GM12878 (cell line): ENCODE results near the gene CBLB. TPM values are rescaled to one million over a fixed set of nuclear protein-coding genes. Genes with fewer than 3 reads are reported as not detected.

ENCODE experiments used
- ATAC-seq: fragments of 200-7000 bp; cut with Tn5 transposase; 3 replicates; pipeline ENCODE4 v1.9.1; 2020; ENCODE audit warnings: mild to moderate bottlenecking, moderate library complexity
- BruUV-seq: library from RNA; stranded (reverse); fragments of 400-500 nt; replicated peaks from 2 replicates; lab custom pipeline; 2021; lab: Mats Ljungman, UMichigan
- CTCF ChIA-PET: fragments of 300-600 bp; sonication (Branson Sonifier 250); formaldehyde crosslinking; extraction: SDS; loops from one replicate; lab custom pipeline; 2021; ENCODE audit warnings: inconsistent platforms; lab: Yijun Ruan, JAX
- POLR2A ChIA-PET: fragments of 350-600 bp; formaldehyde crosslinking; extraction: SDS; loops from one replicate; lab custom pipeline; 2021; ENCODE audit warnings: inconsistent platforms; lab: Charles Lee
- RAD21 ChIA-PET: fragments of 300-600 bp; sonication (Branson Sonifier 250); formaldehyde crosslinking; loops from one replicate; lab custom pipeline; 2023; ENCODE audit warnings: antibody characterized with exemption; ENCODE audit not compliant: unreplicated experiment; lab: Charles Lee
- SMC1A ChIA-PET: fragments of 300-600 bp; sonication (Branson Sonifier 250); formaldehyde crosslinking; loops from one replicate; lab custom pipeline; 2023; ENCODE audit not compliant: unreplicated experiment, uncharacterized antibody; lab: Charles Lee
- DNase-seq: peaks from one replicate; pipeline ENCODE4 v3.0.0-alpha.2; 2011; ENCODE audit warnings: low read depth, low spot score
- FAIRE-seq: peaks from 3 replicates; lab custom pipeline; 2011; peaks lifted over from hg19 to GRCh38; lab: Jason Lieb, UNC
- H2AFZ ChIP-seq: 2 replicates; pipeline ENCODE4 v1.6.0; 2011; ENCODE audit warnings: low read depth, low read length, control low read depth; ENCODE audit not compliant: control insufficient read depth
- H3K27ac ChIP-seq: 2 replicates; pipeline ENCODE4 v1.5.1; 2011; ENCODE audit warnings: control low read depth; ENCODE audit not compliant: control insufficient read depth, insufficient read depth
- H3K27me3 ChIP-seq, 2 experiments: replicated peaks in 1 of 2; 2 replicates each; pipeline versions ENCODE4 v1.6.0 to v1.6.1; 2011; ENCODE audit warnings: low read length in 1 of 2; ENCODE audit not compliant: control insufficient read depth in 2 of 2, insufficient read depth in 2 of 2
- H3K36me3 ChIP-seq, 2 experiments: 2 replicates each; pipeline ENCODE4 v1.5.1; 2011; ENCODE audit warnings: low read length in 1 of 2; ENCODE audit not compliant: control insufficient read depth in 2 of 2, insufficient read depth in 2 of 2
- H3K4me1 ChIP-seq: 2 replicates; pipeline ENCODE4 v1.6.1; 2011; ENCODE audit warnings: mild to moderate bottlenecking, low read length, moderate library complexity, mixed read lengths; ENCODE audit not compliant: control insufficient read depth, insufficient read depth
- H3K4me2 ChIP-seq: 2 replicates; pipeline ENCODE4 v1.6.0; 2011; ENCODE audit warnings: control low read depth; ENCODE audit not compliant: control insufficient read depth, insufficient read depth
- H3K4me3 ChIP-seq: fragments of 200-600 bp; sonication (generic); 2 replicates; pipeline ENCODE4 v1.5.1; 2016
- H3K79me2 ChIP-seq: 2 replicates; pipeline ENCODE4 v1.6.0; 2011; ENCODE audit warnings: low read length; ENCODE audit not compliant: control insufficient read depth, insufficient read depth
- H3K9ac ChIP-seq: 2 replicates; pipeline ENCODE4 v1.8.0; 2011; ENCODE audit warnings: low read length, control low read depth, mixed read lengths; ENCODE audit not compliant: control insufficient read depth, insufficient read depth
- H3K9me3 ChIP-seq: replicated peaks from 3 replicates; pipeline ENCODE4 v1.5.1; 2011; ENCODE audit warnings: mild to moderate bottlenecking, low read length; ENCODE audit not compliant: control insufficient read depth, insufficient read depth
- H4K20me1 ChIP-seq: 2 replicates; pipeline ENCODE4 v1.6.0; 2011; ENCODE audit not compliant: control insufficient read depth, insufficient read depth
- BHLHE40 ChIP-seq, 2 experiments: fragments of 450-650 bp in 1 of 2; IDR thresholded peaks; 2 replicates each; pipeline ENCODE4 v1.6.1; 2011 to 2017; ENCODE audit warnings: low read depth in 2 of 2, borderline replicate concordance in 1 of 2, improper control_type of control experiment in 1 of 2, low read length in 1 of 2, mild to moderate bottlenecking in 1 of 2
- EED ChIP-seq: sonication (generic); IDR thresholded peaks from 2 replicates; pipeline ENCODE4 v1.6.1; 2016; ENCODE audit warnings: antibody characterized with exemption, low read depth
- GATAD2B ChIP-seq: fragments of 450-650 bp; conservative IDR thresholded peaks from 2 replicates; pipeline ENCODE4 v1.6.1; 2017; ENCODE audit warnings: low read depth, mild to moderate bottlenecking, moderate library complexity
- MEF2B ChIP-seq: fragments of 450-650 bp; IDR thresholded peaks from 2 replicates; pipeline ENCODE4 v1.6.1; 2018; ENCODE audit warnings: mild to moderate bottlenecking, moderate library complexity; ENCODE audit not compliant: partially characterized antibody, poor library complexity, severe bottlenecking
- MTA3 ChIP-seq: IDR thresholded peaks from 2 replicates; pipeline ENCODE4 v1.6.1; 2012; ENCODE audit warnings: low read length, inconsistent platforms, borderline replicate concordance
- NFXL1 ChIP-seq: fragments of 450-650 bp; IDR thresholded peaks from 2 replicates; pipeline ENCODE4 v1.6.1; 2017; ENCODE audit warnings: antibody characterized with exemption, mild to moderate bottlenecking, borderline replicate concordance
- POLR2AphosphoS2 ChIP-seq: IDR thresholded peaks from 2 replicates; pipeline ENCODE4 v1.6.1; 2011; ENCODE audit warnings: low read depth, mild to moderate bottlenecking, low read length, improper control_type of control experiment, moderate library complexity
- RAD51 ChIP-seq: fragments of 450-650 bp; IDR thresholded peaks from 2 replicates; pipeline ENCODE4 v1.6.1; 2016; ENCODE audit warnings: moderate library complexity, mild to moderate bottlenecking, inconsistent platforms
- SUZ12 ChIP-seq: fragments of 200-600 bp; sonication (generic); IDR thresholded peaks from one replicate; pipeline ENCODE4 v1.6.1; 2018; ENCODE audit warnings: antibody characterized with exemption, mild to moderate bottlenecking; ENCODE audit not compliant: unreplicated experiment
- WGBS: methylation state at CpG from one replicate; pipeline ENCODE4 v1.1.6; 2016; ENCODE audit warnings: low lambda C conversion rate; ENCODE audit not compliant: insufficient replicate concordance, insufficient coverage; ENCODE audit errors: missing lambda C conversion rate; 5-methylcytosine and 5-hydroxymethylcytosine counted together
- in situ Hi-C: fragments of 300-500 bp; cut with MboI; formaldehyde crosslinking; loops from 9 replicates; pipeline ENCODE4 v1.14.3; 2018; ENCODE audit warnings: mixed read lengths
- intact Hi-C: fragments of 100-400 bp; cut with micrococcal nuclease; formaldehyde crosslinking; loops from one replicate; pipeline ENCODE4 v1.14.2; 2022; ENCODE audit not compliant: unreplicated experiment
- polyA plus RNA-seq, 11 experiments: library from polyadenylated mRNA; depleted of rRNA in 4 of 11; unstranded in 6 of 11; stranded (reverse) in 5 of 11; fragments of >200 nt; fragmentation: Nextera tagmentation in 4 of 11; fragmentation: Illumina TruSeq in 1 of 11; extraction: Ambion mirVana in 4 of 11; extraction: Trizol in 1 of 11; gene quantifications; 1 replicate in 1 of 11; 2 replicates in 10 of 11; pipeline versions ENCODE4 v1.2.1 to v1.2.3, GENCODE V29; 2011 to 2016; ENCODE audit warnings: inconsistent platforms in 2 of 11, missing spikeins in 2 of 11, low read depth in 1 of 11
- total RNA-seq, 4 experiments: library from RNA; depleted of rRNA in 3 of 4; stranded (reverse); fragments of >200 nt in 3 of 4; fragmentation: Illumina TruSeq in 1 of 4; extraction: Trizol in 1 of 4; gene quantifications; 2 replicates each; pipeline versions ENCODE4 v1.2.1 to v1.2.3, GENCODE V29; 2013 to 2021
- TF ChIP-seq, protein P1 (sequence below): IDR thresholded peaks from 2 replicates; pipeline ENCODE4 v1.6.1; 2012; ENCODE audit warnings: low read length, inconsistent platforms

The CBLB gene
- total and polyA plus RNA-seq, 10 of the 15 experiments (the other 5 are each of a cell fraction or from before 2014, with no cell fraction given), result 17.2 to 107 (median 41.9) TPM

DNA sequence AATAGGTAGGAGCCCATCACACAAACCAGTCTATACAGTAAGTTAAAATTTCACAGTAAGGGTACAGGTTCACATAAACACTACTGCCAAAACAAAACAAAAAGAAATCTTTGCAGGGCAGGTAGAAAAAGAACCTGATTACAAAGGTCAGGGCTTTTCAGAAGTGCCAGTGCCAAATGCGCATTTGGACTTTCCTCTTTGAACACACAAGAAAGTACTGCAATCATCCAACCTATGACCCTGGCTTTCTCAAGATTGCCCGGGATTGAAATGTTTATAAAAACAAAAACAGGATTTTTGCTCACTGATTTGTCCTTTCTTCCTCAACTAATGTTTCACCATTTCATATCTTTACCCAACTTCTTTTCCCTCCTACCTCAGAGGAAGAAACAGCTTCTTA is 47.4 kb downstream of the CBLB start:
- Histone ChIP-seq H4K20me1 (no peaks in the 10 kb centered on the region), H3K9me3 (no peaks in the 10 kb centered on the region), H3K4me2 (no peak overlapping the region), H3K27me3 (no peaks in the 10 kb centered on the region), H3K36me3 (peaks cover 0 to 5% of the 10 kb centered on the region in 2 experiments; a peak in 1 of 4 replicates), H3K27ac (no peak overlapping the region), H3K9ac (no peak overlapping the region), H3K4me3 (no peak overlapping the region), H3K4me1 (peaks cover 4% of the 10 kb centered on the region; the same call in 1 of the 2 replicates), H2AFZ (no peak overlapping the region), H3K79me2 (peaks cover 3% of the 10 kb centered on the region)
- ChIA-PET POLR2A (interaction anchor here (0.6 kb wide), 1 partner anchor 41 kb away, joined by 4 read pairs; no protein-coding TSS in a partner anchor), RAD21 (interaction anchor here (1.3 kb wide), 1 partner anchor 15 kb away, joined by 3 read pairs; no protein-coding TSS in a partner anchor), CTCF (no interaction called here), SMC1A (interaction anchor here (0.8 to 13.7 kb wide), 5 partner anchors 10 to 37 kb away, joined by 3 to 154 read pairs (median 6); no protein-coding TSS in a partner anchor)
- intact Hi-C loops (no loop called here), in situ Hi-C loops (no loop called here)
- DNase-seq (no peak), ATAC-seq (no peak), FAIRE-seq (no peak)
- BruUV-seq, result no TSS peak
- TF ChIP-seq EED, result no peak
- TF ChIP-seq, protein P1, sequence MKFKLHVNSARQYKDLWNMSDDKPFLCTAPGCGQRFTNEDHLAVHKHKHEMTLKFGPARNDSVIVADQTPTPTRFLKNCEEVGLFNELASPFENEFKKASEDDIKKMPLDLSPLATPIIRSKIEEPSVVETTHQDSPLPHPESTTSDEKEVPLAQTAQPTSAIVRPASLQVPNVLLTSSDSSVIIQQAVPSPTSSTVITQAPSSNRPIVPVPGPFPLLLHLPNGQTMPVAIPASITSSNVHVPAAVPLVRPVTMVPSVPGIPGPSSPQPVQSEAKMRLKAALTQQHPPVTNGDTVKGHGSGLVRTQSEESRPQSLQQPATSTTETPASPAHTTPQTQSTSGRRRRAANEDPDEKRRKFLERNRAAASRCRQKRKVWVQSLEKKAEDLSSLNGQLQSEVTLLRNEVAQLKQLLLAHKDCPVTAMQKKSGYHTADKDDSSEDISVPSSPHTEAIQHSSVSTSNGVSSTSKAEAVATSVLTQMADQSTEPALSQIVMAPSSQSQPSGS, result no peak
- TF ChIP-seq GATAD2B, result no peak
- TF ChIP-seq MTA3, result no peak
- TF ChIP-seq RAD51, result no peak
- TF ChIP-seq POLR2AphosphoS2, result no peak
- TF ChIP-seq BHLHE40 (IDR thresholded peaks at IDR 0.05; ENCODE audit: borderline replicate concordance in 1 of 2, low read depth in 2 of 2, low read length in 1 of 2), result no peak
- no peak for TF ChIP-seq MEF2B
- no peak for TF ChIP-seq SUZ12
- no peak for TF ChIP-seq NFXL1
- 100% methylated on average over 2 of the region's 2 CpGs for WGBS
